GM18526 (cell line): ENCODE data around the gene CNDP1.

Source experiments
- POLR2A ChIP-seq: IDR thresholded peaks from 3 replicates; pipeline ENCODE4 v1.6.1; 2011; ENCODE audit not compliant: insufficient read length; ENCODE audit errors: extremely low read depth

The CNDP1 gene

DNA sequence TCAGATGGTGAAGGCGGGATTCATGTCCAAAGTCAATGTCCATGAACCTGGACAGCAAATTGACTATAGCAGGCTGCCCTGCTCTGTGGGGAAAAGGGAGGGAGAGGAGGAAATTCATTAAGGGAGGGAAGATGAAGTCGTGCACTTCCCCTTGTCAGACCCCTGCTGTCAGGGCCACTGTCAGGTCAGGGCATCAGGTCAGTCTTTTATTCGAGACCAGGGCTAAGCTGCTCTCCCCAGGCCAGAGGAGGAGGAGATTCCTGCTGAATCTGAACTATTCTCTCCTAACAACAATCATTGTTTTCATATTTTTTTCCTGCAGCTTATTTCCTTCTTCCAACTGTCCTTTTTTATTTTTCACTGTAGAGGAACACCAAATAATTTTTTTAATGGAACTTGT is 17.2 kb downstream of the CNDP1 start:
- TF ChIP-seq POLR2A = no peak

DNA sequence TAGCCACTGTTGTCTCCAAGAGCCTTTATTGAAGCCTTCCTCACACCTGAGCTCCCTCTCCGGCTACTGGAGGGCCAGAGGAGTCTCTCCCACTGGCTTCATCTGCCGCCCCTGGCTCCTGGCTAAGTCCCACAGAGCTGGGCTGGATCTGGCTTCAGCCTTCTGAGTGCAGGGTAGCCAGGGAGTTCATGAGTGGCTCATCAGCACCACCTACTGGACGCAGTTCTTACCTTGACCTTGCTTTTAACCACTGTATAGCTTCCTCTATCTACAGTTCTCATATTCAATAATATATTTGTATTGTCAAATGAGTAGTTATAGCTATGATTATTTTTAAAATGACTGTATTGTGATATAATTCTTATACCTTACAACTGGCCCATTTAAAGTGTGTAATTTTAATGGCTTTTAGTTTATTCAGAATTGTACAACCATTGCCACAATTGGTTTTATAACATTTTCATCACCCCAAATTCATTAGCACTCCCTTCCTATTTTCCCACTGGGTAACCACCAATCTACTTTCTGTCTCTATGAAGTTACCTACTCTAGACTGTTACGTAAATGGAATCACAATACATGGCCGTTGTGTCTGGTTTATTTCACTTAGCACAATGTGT is 17.7 kb downstream of the CNDP1 start:
- no peak for TF ChIP-seq POLR2A

- TF ChIP-seq POLR2A = no peak
Measured at GRCh38 chr18:74556126-74556525, 21.8 kb downstream of the CNDP1 start.

DNA sequence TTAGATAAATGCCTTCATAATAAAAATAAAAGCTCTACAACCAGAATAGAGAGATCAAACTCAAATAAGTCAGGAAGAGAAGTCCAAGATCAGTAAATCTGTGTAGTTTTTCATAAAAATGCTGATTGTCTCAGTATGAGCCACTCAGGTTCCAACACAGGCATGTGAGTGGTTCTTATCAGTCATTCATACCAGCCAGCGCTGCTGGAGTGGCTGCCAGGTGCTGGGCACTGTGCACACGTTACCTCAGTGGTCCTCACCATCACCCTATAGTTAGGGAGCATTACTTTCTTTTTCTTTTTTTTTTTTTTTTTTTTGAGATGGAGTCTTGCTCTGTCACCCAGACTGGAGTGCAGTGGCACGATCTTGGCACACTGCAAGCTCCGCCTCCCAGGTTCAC is 23.8 kb downstream of the CNDP1 start:
- TF ChIP-seq POLR2A = no peak

- no peak for TF ChIP-seq POLR2A
Measured at GRCh38 chr18:74562131-74562730, 27.9 kb downstream of the CNDP1 start.

- TF ChIP-seq POLR2A = no peak
Measured at GRCh38 chr18:74562775-74563174, 28.5 kb downstream of the CNDP1 start.

- no peak for TF ChIP-seq POLR2A
Measured at GRCh38 chr18:74563999-74564398, 29.7 kb downstream of the CNDP1 start.

- TF ChIP-seq POLR2A = no peak
Measured at GRCh38 chr18:74567822-74568221, 33.5 kb downstream of the CNDP1 start.

DNA sequence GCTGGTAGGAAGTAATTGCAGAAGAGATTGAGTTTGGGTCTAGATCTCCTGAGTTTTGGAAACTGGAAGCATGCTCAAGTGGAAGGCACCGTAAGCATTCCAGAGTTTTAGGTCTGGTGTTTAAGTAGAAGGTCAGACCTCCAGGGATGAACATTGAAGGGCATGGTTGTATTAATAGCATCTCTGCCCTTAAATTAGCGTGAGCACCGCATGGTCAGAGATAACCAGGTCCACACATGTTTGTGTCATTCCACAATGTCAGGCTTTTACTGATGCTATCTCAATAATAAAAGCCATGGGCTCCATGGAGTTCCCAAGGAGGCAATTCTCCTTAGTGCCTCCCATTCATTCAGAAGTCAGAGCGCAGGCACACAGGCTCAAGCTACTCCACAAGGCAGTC is 35.1 kb downstream of the CNDP1 start:
- TF ChIP-seq POLR2A = no peak

- TF ChIP-seq POLR2A = no peak
Measured at GRCh38 chr18:74570266-74570665, 36.0 kb downstream of the CNDP1 start.

- TF ChIP-seq POLR2A = no peak
Measured at GRCh38 chr18:74571895-74572680, 37.8 kb downstream of the CNDP1 start.

DNA sequence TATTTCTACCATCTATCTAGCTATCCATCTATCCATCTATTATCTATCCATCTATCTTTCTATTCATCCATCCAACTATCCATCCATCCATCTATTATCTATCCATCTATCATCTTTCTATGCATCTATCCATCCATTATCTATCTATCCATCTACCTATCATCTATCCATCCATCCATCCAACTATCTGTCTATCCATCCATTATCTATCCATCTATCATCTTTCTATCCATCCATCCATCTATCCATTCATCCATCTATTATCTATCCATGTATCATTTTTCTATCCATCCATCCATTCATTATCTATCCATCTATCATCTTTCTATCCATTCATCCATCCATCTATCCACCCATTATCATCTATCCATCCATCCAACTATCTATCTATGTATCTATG is 38.8 kb downstream of the CNDP1 start:
- no peak for TF ChIP-seq POLR2A

GRCh38 chr18:74574916-74575315 is 40.6 kb downstream of the CNDP1 start:
- TF ChIP-seq POLR2A = no peak

DNA sequence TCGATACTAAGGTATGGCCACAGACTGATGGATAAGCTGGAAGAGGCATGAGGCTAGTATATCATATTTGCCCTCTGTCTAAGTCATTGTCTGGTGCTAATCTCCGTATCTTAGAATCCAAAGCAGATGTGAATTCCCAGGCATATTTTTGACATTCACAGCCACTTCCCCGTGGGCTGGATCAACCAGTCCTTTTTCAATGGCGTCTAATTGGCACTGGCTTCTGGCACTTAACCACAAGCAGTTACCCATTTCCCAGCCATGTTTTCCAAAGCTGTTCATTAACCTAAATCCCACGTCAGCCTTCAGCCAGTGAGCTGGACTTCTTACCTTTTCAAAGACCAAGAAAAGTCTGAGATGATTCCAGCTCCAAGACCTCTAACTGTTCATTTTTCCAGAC is 42.7 kb downstream of the CNDP1 start:
- no peak for TF ChIP-seq POLR2A

GRCh38 chr18:74579496-74580065 is 45.3 kb downstream of the CNDP1 start:
- TF ChIP-seq POLR2A = no peak

DNA sequence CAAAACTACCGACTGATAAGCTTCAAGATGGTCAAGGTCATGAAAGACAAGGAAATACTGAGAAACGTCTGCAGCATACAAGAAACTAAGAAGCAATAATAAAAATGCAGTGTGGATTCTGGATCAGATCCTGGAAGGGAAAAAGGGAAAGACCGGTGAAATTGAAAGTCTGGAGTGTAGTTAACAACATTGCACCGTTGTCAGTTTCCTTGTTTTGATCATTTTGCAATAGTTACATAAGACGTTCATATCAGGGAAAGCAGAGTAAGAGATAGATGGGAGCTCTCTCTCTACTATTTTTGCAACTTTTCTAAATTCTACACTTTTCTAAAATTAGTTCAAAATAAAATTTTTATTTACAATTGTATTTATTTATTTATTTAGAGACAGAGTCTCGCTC is 48.3 kb downstream of the CNDP1 start:
- no peak for TF ChIP-seq POLR2A

GRCh38 chr18:74587441-74587840 is 53.1 kb downstream of the CNDP1 start:
- no peak for TF ChIP-seq POLR2A

DNA sequence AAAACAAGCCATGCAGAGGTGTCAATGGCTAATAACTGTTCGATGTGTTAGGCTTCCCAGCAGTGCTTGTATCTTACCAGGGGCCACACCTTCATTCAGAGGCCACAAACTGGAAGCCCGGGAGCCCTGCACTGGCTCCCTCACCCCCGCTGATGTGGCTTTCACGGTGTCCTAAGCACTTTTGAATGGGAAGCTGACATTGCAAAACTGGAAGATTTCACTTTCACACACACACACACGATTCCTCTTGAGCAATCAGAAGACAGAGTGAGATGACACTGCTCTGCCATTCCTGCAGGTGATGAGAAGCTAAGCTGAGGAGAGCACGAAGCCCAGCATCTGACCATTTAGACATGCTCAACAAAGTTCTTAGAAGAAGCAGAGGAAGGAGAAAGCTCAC is 54.7 kb downstream of the CNDP1 start:
- no peak for TF ChIP-seq POLR2A
